SK-N-SH (cell line): ENCODE measurements around the gene ALB. TPM values are rescaled to one million over a fixed set of nuclear protein-coding genes. Genes with fewer than 3 reads are reported as not detected.

ENCODE experiments used
- CTCF ChIA-PET: fragments of 300-600, 350-600 bp; formaldehyde crosslinking; extraction: SDS; loops from one replicate; lab custom pipeline; 2021; lab: Yijun Ruan, JAX
- POLR2A ChIA-PET: fragments of 350-600 bp; sonication (Branson Sonifier 250); formaldehyde crosslinking; extraction: SDS; loops from one replicate; lab custom pipeline; 2020; ENCODE audit warnings: antibody characterized with exemption, inconsistent platforms; lab: Yijun Ruan, JAX
- DNase-seq: peaks from one replicate; pipeline ENCODE4 v3.0.0; 2012
- H2AFZ ChIP-seq: fragments of 200-600 bp; sonication (generic); 2 replicates; pipeline ENCODE4 v1.8.1; 2016; ENCODE audit warnings: antibody characterized with exemption, mild to moderate bottlenecking, low read depth
- H3F3A ChIP-seq: fragments of 200-600 bp; sonication (generic); replicated peaks from 2 replicates; pipeline ENCODE3; 2016; ENCODE audit warnings: antibody characterized with exemption, mild to moderate bottlenecking; ENCODE audit not compliant: insufficient read depth
- H3K27ac ChIP-seq, 2 experiments: fragments of 200-500 bp in 1 of 2; fragments of 200-600 bp in 1 of 2; sonication (Bioruptor generic) in 1 of 2; sonication (generic), shearing (Covaris generic) in 1 of 2; 2 replicates each; pipeline versions ENCODE4 v1.5.1 to v1.6.1; 2014 to 2016; ENCODE audit warnings: low read depth in 2 of 2, inconsistent platforms in 1 of 2, low read length in 1 of 2, mild to moderate bottlenecking in 1 of 2, mixed read lengths in 1 of 2
- H3K27me3 ChIP-seq: fragments of 200-600 bp; sonication (generic), shearing (Covaris generic); 2 replicates; pipeline ENCODE4 v1.6.1; 2016; ENCODE audit warnings: mixed run types; ENCODE audit not compliant: insufficient read depth
- H3K36me3 ChIP-seq, 2 experiments: fragments of 200-500 bp in 1 of 2; fragments of 200-600 bp in 1 of 2; sonication (Bioruptor generic) in 1 of 2; sonication (generic) in 1 of 2; replicated peaks in 1 of 2; 2 replicates each; pipeline versions ENCODE3 to v1.5.1; 2014 to 2016; ENCODE audit warnings: low read length in 1 of 2, mild to moderate bottlenecking in 1 of 2; ENCODE audit not compliant: insufficient read depth in 2 of 2, control insufficient read depth in 1 of 2
- H3K4me1 ChIP-seq, 2 experiments: fragments of 200-500 bp in 1 of 2; fragments of 200-600 bp in 1 of 2; sonication (Bioruptor generic) in 1 of 2; sonication (generic), shearing (Covaris generic) in 1 of 2; 2 replicates each; pipeline versions ENCODE4 v1.5.1 to v1.6.1; 2014 to 2016; ENCODE audit warnings: low read depth in 1 of 2, low read length in 1 of 2, mixed run types in 1 of 2; ENCODE audit not compliant: insufficient read depth in 2 of 2, control insufficient read depth in 1 of 2
- H3K4me2 ChIP-seq: fragments of 200-600 bp; sonication (generic), shearing (Covaris generic); 2 replicates; pipeline ENCODE4 v1.6.1; 2017; ENCODE audit warnings: mixed run types
- H3K4me3 ChIP-seq, 2 experiments: fragments of 200-500 bp in 1 of 2; fragments of 200-600 bp in 1 of 2; sonication (Bioruptor generic) in 1 of 2; sonication (generic), shearing (Covaris generic) in 1 of 2; 2 replicates each; pipeline versions ENCODE4 v1.5.1 to v1.8.1; 2014 to 2016; ENCODE audit warnings: low read depth in 2 of 2, inconsistent platforms in 1 of 2, low read length in 1 of 2, mild to moderate bottlenecking in 1 of 2, mixed read lengths in 1 of 2, moderate library complexity in 1 of 2
- H3K79me2 ChIP-seq: fragments of 200-600 bp; sonication (generic); 2 replicates; pipeline ENCODE4 v1.8.1; 2017; ENCODE audit warnings: mild to moderate bottlenecking; ENCODE audit not compliant: insufficient read depth
- H3K9ac ChIP-seq: fragments of 200-600 bp; sonication (generic); 2 replicates; pipeline ENCODE4 v1.6.1; 2017; ENCODE audit warnings: mixed run types
- H3K9me2 ChIP-seq: fragments of 200-600 bp; sonication (generic); 2 replicates; pipeline ENCODE4 v1.6.1; 2017; ENCODE audit warnings: mixed run types
- H3K9me3 ChIP-seq: fragments of 200-600 bp; sonication (generic); 2 replicates; pipeline ENCODE4 v1.6.1; 2017; ENCODE audit warnings: mixed run types, mild to moderate bottlenecking, moderate library complexity
- H4K20me1 ChIP-seq: fragments of 200-600 bp; sonication (generic); 2 replicates; pipeline ENCODE4 v1.6.1; 2017; ENCODE audit warnings: mild to moderate bottlenecking, mixed run types; ENCODE audit not compliant: insufficient read depth
- EP300 ChIP-seq, 2 experiments: IDR thresholded peaks; 2 replicates each; pipeline versions ENCODE4 v1.4.0 to v1.6.1; 2012; ENCODE audit warnings: borderline replicate concordance in 1 of 2, low read depth in 1 of 2, low read length in 1 of 2
- EZH2phosphoT487 ChIP-seq: fragments of 200-600 bp; sonication (generic); IDR thresholded peaks from 2 replicates; pipeline ENCODE4 v1.6.1; 2017; ENCODE audit warnings: low read depth, mixed run types, mild to moderate bottlenecking, antibody characterized with exemption, moderate library complexity, borderline replicate concordance
- FOSL2 ChIP-seq: IDR thresholded peaks from 2 replicates; pipeline ENCODE4 v1.4.0; 2012; ENCODE audit warnings: low read depth, mild to moderate bottlenecking, moderate library complexity, borderline replicate concordance
- FOXJ3 ChIP-seq: sonication (generic); formaldehyde crosslinking; IDR thresholded peaks from 2 replicates; pipeline ENCODE4 v1.5.1; 2020; ENCODE audit warnings: mild to moderate bottlenecking, missing genetic modification reagents
- FOXM1 ChIP-seq: IDR thresholded peaks from 2 replicates; pipeline ENCODE4 v1.4.0; 2012; ENCODE audit warnings: low read depth, mild to moderate bottlenecking
- GABPA ChIP-seq: IDR thresholded peaks from 2 replicates; pipeline ENCODE4 v1.4.0; 2012; ENCODE audit warnings: low read depth, mild to moderate bottlenecking
- MEF2A ChIP-seq: IDR thresholded peaks from 2 replicates; pipeline ENCODE4 v1.4.0; 2012; ENCODE audit warnings: low read depth, borderline replicate concordance
- MXI1 ChIP-seq: IDR thresholded peaks from 2 replicates; pipeline ENCODE4 v1.6.1; 2012; ENCODE audit warnings: mild to moderate bottlenecking, low read depth, low read length, improper control_type of control experiment
- NFIC ChIP-seq: IDR thresholded peaks from 2 replicates; pipeline ENCODE4 v1.4.0; 2012; ENCODE audit warnings: borderline replicate concordance
- RXRA ChIP-seq: IDR thresholded peaks from 2 replicates; pipeline ENCODE4 v1.4.0; 2012; ENCODE audit warnings: low read depth, mild to moderate bottlenecking, borderline replicate concordance
- SMC3 ChIP-seq: IDR thresholded peaks from 2 replicates; pipeline ENCODE4 v1.6.1; 2012; ENCODE audit warnings: low read depth, low read length, improper control_type of control experiment
- TEAD4 ChIP-seq: IDR thresholded peaks from 2 replicates; pipeline ENCODE4 v1.4.0; 2012; ENCODE audit warnings: mild to moderate bottlenecking, borderline replicate concordance; ENCODE audit not compliant: insufficient read depth
- WGBS: methylation state at CpG from one replicate; pipeline ENCODE4 v1.1.6; 2017; ENCODE audit warnings: low lambda C conversion rate; 5-methylcytosine and 5-hydroxymethylcytosine counted together
- polyA plus RNA-seq, 3 experiments: library from polyadenylated mRNA; depleted of rRNA; stranded (reverse); fragments of >200 nt; gene quantifications; 2 replicates each; pipeline ENCODE4 v1.2.3, GENCODE V29; 2012
- TF ChIP-seq, protein P1 (sequence below): IDR thresholded peaks from 2 replicates; pipeline ENCODE4 v1.6.1; 2012; ENCODE audit warnings: mild to moderate bottlenecking, low read depth, low read length, moderate library complexity
- TF ChIP-seq, protein P2 (sequence below): IDR thresholded peaks from 2 replicates; pipeline ENCODE4 v1.4.0; 2012; ENCODE audit warnings: low read depth, borderline replicate concordance
- TF ChIP-seq, protein P3 (sequence below): IDR thresholded peaks from 2 replicates; pipeline ENCODE4 v1.4.0; 2012; ENCODE audit warnings: low read depth
- TF ChIP-seq, protein P4 (sequence below): IDR thresholded peaks from 2 replicates; pipeline ENCODE4 v1.4.0; 2012; ENCODE audit warnings: low read depth, borderline replicate concordance

Gene ALB
- polyA plus RNA-seq, 1 of the 3 experiments (the other 2 are of a cell fraction): not detected

- Histone ChIP-seq H3K36me3 (no peaks in the 10 kb centered on the region), H3F3A (no peaks in the 10 kb centered on the region), H3K27ac (no peak overlapping the region), H4K20me1 (no peaks in the 10 kb centered on the region), H3K4me2 (no peak overlapping the region), H3K9me2 (no peaks in the 10 kb centered on the region), H2AFZ (no peak overlapping the region), H3K79me2 (no peaks in the 10 kb centered on the region), H3K4me3 (no peak overlapping the region), H3K9ac (no peak overlapping the region), H3K4me1 (no peaks in the 10 kb centered on the region), H3K27me3 (no peaks in the 10 kb centered on the region; the same call in 1 of the 2 replicates), H3K9me3 (no peaks in the 10 kb centered on the region)
- POLR2A ChIA-PET: no interaction called here
- CTCF ChIA-PET: no interaction called here
- no peak for TF ChIP-seq EZH2phosphoT487
- no peak for TF ChIP-seq SMC3
- no peak for TF ChIP-seq FOXJ3 (CRISPR knock-in tag)
- TF ChIP-seq MEF2A: no peak
- no peak for TF ChIP-seq FOSL2
- TF ChIP-seq, protein P1, sequence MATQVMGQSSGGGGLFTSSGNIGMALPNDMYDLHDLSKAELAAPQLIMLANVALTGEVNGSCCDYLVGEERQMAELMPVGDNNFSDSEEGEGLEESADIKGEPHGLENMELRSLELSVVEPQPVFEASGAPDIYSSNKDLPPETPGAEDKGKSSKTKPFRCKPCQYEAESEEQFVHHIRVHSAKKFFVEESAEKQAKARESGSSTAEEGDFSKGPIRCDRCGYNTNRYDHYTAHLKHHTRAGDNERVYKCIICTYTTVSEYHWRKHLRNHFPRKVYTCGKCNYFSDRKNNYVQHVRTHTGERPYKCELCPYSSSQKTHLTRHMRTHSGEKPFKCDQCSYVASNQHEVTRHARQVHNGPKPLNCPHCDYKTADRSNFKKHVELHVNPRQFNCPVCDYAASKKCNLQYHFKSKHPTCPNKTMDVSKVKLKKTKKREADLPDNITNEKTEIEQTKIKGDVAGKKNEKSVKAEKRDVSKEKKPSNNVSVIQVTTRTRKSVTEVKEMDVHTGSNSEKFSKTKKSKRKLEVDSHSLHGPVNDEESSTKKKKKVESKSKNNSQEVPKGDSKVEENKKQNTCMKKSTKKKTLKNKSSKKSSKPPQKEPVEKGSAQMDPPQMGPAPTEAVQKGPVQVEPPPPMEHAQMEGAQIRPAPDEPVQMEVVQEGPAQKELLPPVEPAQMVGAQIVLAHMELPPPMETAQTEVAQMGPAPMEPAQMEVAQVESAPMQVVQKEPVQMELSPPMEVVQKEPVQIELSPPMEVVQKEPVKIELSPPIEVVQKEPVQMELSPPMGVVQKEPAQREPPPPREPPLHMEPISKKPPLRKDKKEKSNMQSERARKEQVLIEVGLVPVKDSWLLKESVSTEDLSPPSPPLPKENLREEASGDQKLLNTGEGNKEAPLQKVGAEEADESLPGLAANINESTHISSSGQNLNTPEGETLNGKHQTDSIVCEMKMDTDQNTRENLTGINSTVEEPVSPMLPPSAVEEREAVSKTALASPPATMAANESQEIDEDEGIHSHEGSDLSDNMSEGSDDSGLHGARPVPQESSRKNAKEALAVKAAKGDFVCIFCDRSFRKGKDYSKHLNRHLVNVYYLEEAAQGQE: no peak
- TF ChIP-seq GABPA: no peak
- TF ChIP-seq, protein P2, sequence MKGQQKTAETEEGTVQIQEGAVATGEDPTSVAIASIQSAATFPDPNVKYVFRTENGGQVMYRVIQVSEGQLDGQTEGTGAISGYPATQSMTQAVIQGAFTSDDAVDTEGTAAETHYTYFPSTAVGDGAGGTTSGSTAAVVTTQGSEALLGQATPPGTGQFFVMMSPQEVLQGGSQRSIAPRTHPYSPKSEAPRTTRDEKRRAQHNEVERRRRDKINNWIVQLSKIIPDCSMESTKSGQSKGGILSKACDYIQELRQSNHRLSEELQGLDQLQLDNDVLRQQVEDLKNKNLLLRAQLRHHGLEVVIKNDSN: no peak
- no peak for TF ChIP-seq FOXM1
- TF ChIP-seq, protein P3, sequence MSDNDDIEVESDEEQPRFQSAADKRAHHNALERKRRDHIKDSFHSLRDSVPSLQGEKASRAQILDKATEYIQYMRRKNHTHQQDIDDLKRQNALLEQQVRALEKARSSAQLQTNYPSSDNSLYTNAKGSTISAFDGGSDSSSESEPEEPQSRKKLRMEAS: no peak
- no peak for TF ChIP-seq NFIC
- TF ChIP-seq, protein P4, sequence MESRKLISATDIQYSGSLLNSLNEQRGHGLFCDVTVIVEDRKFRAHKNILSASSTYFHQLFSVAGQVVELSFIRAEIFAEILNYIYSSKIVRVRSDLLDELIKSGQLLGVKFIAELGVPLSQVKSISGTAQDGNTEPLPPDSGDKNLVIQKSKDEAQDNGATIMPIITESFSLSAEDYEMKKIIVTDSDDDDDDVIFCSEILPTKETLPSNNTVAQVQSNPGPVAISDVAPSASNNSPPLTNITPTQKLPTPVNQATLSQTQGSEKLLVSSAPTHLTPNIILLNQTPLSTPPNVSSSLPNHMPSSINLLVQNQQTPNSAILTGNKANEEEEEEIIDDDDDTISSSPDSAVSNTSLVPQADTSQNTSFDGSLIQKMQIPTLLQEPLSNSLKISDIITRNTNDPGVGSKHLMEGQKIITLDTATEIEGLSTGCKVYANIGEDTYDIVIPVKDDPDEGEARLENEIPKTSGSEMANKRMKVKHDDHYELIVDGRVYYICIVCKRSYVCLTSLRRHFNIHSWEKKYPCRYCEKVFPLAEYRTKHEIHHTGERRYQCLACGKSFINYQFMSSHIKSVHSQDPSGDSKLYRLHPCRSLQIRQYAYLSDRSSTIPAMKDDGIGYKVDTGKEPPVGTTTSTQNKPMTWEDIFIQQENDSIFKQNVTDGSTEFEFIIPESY: no peak
- no peak for TF ChIP-seq EP300 (IDR thresholded peaks at IDR 0.05; ENCODE audit: borderline replicate concordance in 1 of 2, low read depth in 1 of 2, low read length in 1 of 2)
- no peak for TF ChIP-seq TEAD4
- TF ChIP-seq RXRA: no peak
- no peak for TF ChIP-seq MXI1
- 11% methylated on average over 4 of the region's 4 CpGs for WGBS
- DNase-seq: no peak
Measured at GRCh38 chr4:73422458-73422752, 18.3 kb downstream of the ALB start.
